ENCODE data around the gene SDHA. TPM values are rescaled to one million over a fixed set of nuclear protein-coding genes. Genes with fewer than 3 reads are reported as not detected.

The SDHA gene
- total and polyA plus RNA-seq, 2 of the 8 experiments (the other 6 are each of a cell fraction or from before 2014, with no cell fraction given): 59.7 to 87.3 TPM

GRCh38 chr5:188488-189481 is 29.3 kb upstream of the SDHA start (continued):
- TF ChIP-seq CTBP2 (IDR thresholded peaks at IDR 0.05; ENCODE audit: borderline replicate concordance, insufficient read depth, insufficient read length, low read length) (no peak), SP2 (IDR thresholded peaks at IDR 0.05; ENCODE audit: low read length) (no peak), RAD21 (IDR thresholded peaks at IDR 0.05 in 1 of 2, conservative IDR thresholded peaks at IDR 0.05 in 1 of 2; ENCODE audit: low read depth in 2 of 2, low read length in 2 of 2) (peak; percentile 75 to 77), YY1 (IDR thresholded peaks at IDR 0.05; ENCODE audit: low read depth, low read length) (peak; percentile 50; the same call in 1 of the 2 replicates), HDAC6 (IDR thresholded peaks at IDR 0.05; ENCODE audit: low read depth, low read length) (no peak), USF2 (IDR thresholded peaks at IDR 0.05; ENCODE audit: low read length) (no peak), CTCF (IDR thresholded peaks at IDR 0.05; ENCODE audit: control extremely low read depth in 1 of 3, insufficient read depth in 1 of 3, low read depth in 1 of 3, low read length in 3 of 3) (peak in 2 of 3 experiments; percentile 86 to 97; a peak in 3 of 4 replicates), HDAC2 (IDR thresholded peaks at IDR 0.05; ENCODE audit: borderline replicate concordance in 1 of 2, low read depth in 2 of 2, low read length in 2 of 2) (no peak), SRF (IDR thresholded peaks at IDR 0.05; ENCODE audit: low read depth, low read length) (no peak), PHF8 (conservative IDR thresholded peaks at IDR 0.05; ENCODE audit: low read depth, low read length) (no peak), GABPA (IDR thresholded peaks at IDR 0.05; ENCODE audit: borderline replicate concordance, insufficient read depth, low read length) (peak; percentile 74; the same call in 1 of the 2 replicates), RBBP5 (IDR thresholded peaks at IDR 0.05; ENCODE audit: borderline replicate concordance, low read depth, low read length) (no peak), POLR2AphosphoS5 (IDR thresholded peaks at IDR 0.05; ENCODE audit: low read depth, low read length) (no peak), KDM4A (IDR thresholded peaks at IDR 0.05; ENCODE audit: low read depth, low read length, severe bottlenecking) (no peak), SIN3A (conservative IDR thresholded peaks at IDR 0.05 in 1 of 2, IDR thresholded peaks at IDR 0.05 in 1 of 2; ENCODE audit: low read depth in 1 of 2, low read length in 2 of 2) (peak in 1 of 2 experiments; percentile 80; a peak in 2 of 4 replicates), SP4 (IDR thresholded peaks at IDR 0.05; ENCODE audit: low read length) (no peak), EP300 (IDR thresholded peaks at IDR 0.05; ENCODE audit: borderline replicate concordance in 1 of 2, low read depth in 2 of 2, low read length in 2 of 2) (no peak)
